Mucosa of stomach (tissue), 1 donor: Measurements from ENCODE around the gene PTCD2.
"Not testable (repeated sequence)": the region's sequence is repeated elsewhere in the genome, so short reads cannot be mapped to it uniquely, and the experiment has no call there.

Source experiments
- H3K27me3 ChIP-seq: one replicate; pipeline ENCODE4 v1.7.0; 2013; ENCODE audit warnings: mild to moderate bottlenecking, low read length; ENCODE audit not compliant: control insufficient read depth, insufficient read depth
- H3K36me3 ChIP-seq: one replicate; pipeline ENCODE4 v1.7.0; 2013; ENCODE audit warnings: low read length; ENCODE audit not compliant: control insufficient read depth, insufficient read depth
- H3K4me1 ChIP-seq: one replicate; pipeline ENCODE4 v1.7.0; 2013; ENCODE audit warnings: mild to moderate bottlenecking, low read length; ENCODE audit not compliant: control insufficient read depth, insufficient read depth
- H3K4me3 ChIP-seq: one replicate; pipeline ENCODE4 v1.7.0; 2013; ENCODE audit warnings: low read length
- H3K9ac ChIP-seq: one replicate; pipeline ENCODE4 v1.7.0; 2013; ENCODE audit warnings: mild to moderate bottlenecking, low read length, moderate library complexity
- H3K9me3 ChIP-seq: one replicate; pipeline ENCODE4 v1.7.0; 2013; ENCODE audit warnings: mild to moderate bottlenecking, low read length, moderate library complexity; ENCODE audit not compliant: control insufficient read depth
- donor health status: Pancreatic carcinoma.

PTCD2 gene

GRCh38 chr5:72285424-72285821, 34.8 kb upstream of the PTCD2 start:
- Histone ChIP-seq H3K4me1 (no peaks in the 10 kb centered on the region), H3K27me3 (no peaks in the 10 kb centered on the region), H3K9ac (no peak overlapping the region), H3K9me3 (no peaks in the 10 kb centered on the region), H3K4me3 (no peak overlapping the region), H3K36me3 (no peaks in the 10 kb centered on the region)

- Histone ChIP-seq H3K36me3 (no peaks in the 10 kb centered on the region), H3K4me1 (no peaks in the 10 kb centered on the region), H3K4me3 (no peak overlapping the region), H3K9me3 (no peaks in the 10 kb centered on the region), H3K27me3 (no peaks in the 10 kb centered on the region), H3K9ac (no peak overlapping the region)
Measured at GRCh38 chr5:72286798-72287197, 33.4 kb upstream of the PTCD2 start.

GRCh38 chr5:72288924-72289323, 31.2 kb upstream of the PTCD2 start:
- H3K9me3 ChIP-seq, result no peaks in the 10 kb centered on the region
- H3K27me3 ChIP-seq, result no peaks in the 10 kb centered on the region
- H3K4me3 ChIP-seq, result no peak overlapping the region
- no peaks in the 10 kb centered on the region for H3K4me1 ChIP-seq
- H3K36me3 ChIP-seq, result no peaks in the 10 kb centered on the region
- H3K9ac ChIP-seq, result no peak overlapping the region

- Histone ChIP-seq H3K4me3 (no peak overlapping the region), H3K9ac (no peak overlapping the region), H3K27me3 (no peaks in the 10 kb centered on the region), H3K36me3 (no peaks in the 10 kb centered on the region), H3K4me1 (no peaks in the 10 kb centered on the region), H3K9me3 (no peaks in the 10 kb centered on the region)
Measured at GRCh38 chr5:72290356-72291133, 29.6 kb upstream of the PTCD2 start.

GRCh38 chr5:72291601-72292000, 28.6 kb upstream of the PTCD2 start:
- H3K4me3 ChIP-seq, result no peak overlapping the region
- H3K9me3 ChIP-seq, result no peaks in the 10 kb centered on the region
- no peaks in the 10 kb centered on the region for H3K36me3 ChIP-seq
- H3K9ac ChIP-seq, result no peak overlapping the region
- H3K4me1 ChIP-seq, result no peaks in the 10 kb centered on the region
- H3K27me3 ChIP-seq, result no peaks in the 10 kb centered on the region

GRCh38 chr5:72292411-72292810, 27.8 kb upstream of the PTCD2 start:
- Histone ChIP-seq H3K9me3 (no peaks in the 10 kb centered on the region), H3K4me3 (no peak overlapping the region), H3K9ac (no peak overlapping the region), H3K4me1 (no peaks in the 10 kb centered on the region), H3K36me3 (no peaks in the 10 kb centered on the region), H3K27me3 (no peaks in the 10 kb centered on the region)

- Histone ChIP-seq H3K27me3 (no peaks in the 10 kb centered on the region), H3K4me3 (no peak overlapping the region), H3K4me1 (no peaks in the 10 kb centered on the region), H3K9me3 (no peaks in the 10 kb centered on the region), H3K36me3 (no peaks in the 10 kb centered on the region), H3K9ac (no peak overlapping the region)
Measured at GRCh38 chr5:72293495-72294055, 26.6 kb upstream of the PTCD2 start.

GRCh38 chr5:72294473-72294872, 25.7 kb upstream of the PTCD2 start:
- no peak overlapping the region for H3K9ac ChIP-seq
- no peaks in the 10 kb centered on the region for H3K27me3 ChIP-seq
- no peak overlapping the region for H3K4me3 ChIP-seq
- H3K36me3 ChIP-seq, result no peaks in the 10 kb centered on the region
- H3K9me3 ChIP-seq, result no peaks in the 10 kb centered on the region
- H3K4me1 ChIP-seq, result no peaks in the 10 kb centered on the region

GRCh38 chr5:72295539-72295938, 24.6 kb upstream of the PTCD2 start:
- H3K4me1 ChIP-seq, result no peaks in the 10 kb centered on the region
- H3K9ac ChIP-seq, result no peak overlapping the region
- no peaks in the 10 kb centered on the region for H3K36me3 ChIP-seq
- no peaks in the 10 kb centered on the region for H3K27me3 ChIP-seq
- no peaks in the 10 kb centered on the region for H3K9me3 ChIP-seq
- H3K4me3 ChIP-seq, result no peak overlapping the region

- no peaks in the 10 kb centered on the region for H3K9me3 ChIP-seq
- no peaks in the 10 kb centered on the region for H3K36me3 ChIP-seq
- H3K27me3 ChIP-seq, result no peaks in the 10 kb centered on the region
- H3K4me3 ChIP-seq, result no peak overlapping the region
- H3K9ac ChIP-seq, result no peak overlapping the region
- H3K4me1 ChIP-seq, result no peaks in the 10 kb centered on the region
Measured at GRCh38 chr5:72296256-72296655, 23.9 kb upstream of the PTCD2 start.

- H3K36me3 ChIP-seq, H3K9ac ChIP-seq, H3K27me3 ChIP-seq, H3K4me3 ChIP-seq, H3K4me1 ChIP-seq, H3K9me3 ChIP-seq: not testable (repeated sequence)
Measured at GRCh38 chr5:72298136-72298535, 22.0 kb upstream of the PTCD2 start.

- H3K9ac ChIP-seq, result no peak overlapping the region
- no peaks in the 10 kb centered on the region for H3K9me3 ChIP-seq
- H3K4me1 ChIP-seq, result no peaks in the 10 kb centered on the region
- H3K4me3 ChIP-seq, result no peak overlapping the region
- H3K27me3 ChIP-seq, result no peaks in the 10 kb centered on the region
- no peaks in the 10 kb centered on the region for H3K36me3 ChIP-seq
Measured at GRCh38 chr5:72298711-72299110, 21.5 kb upstream of the PTCD2 start.
